Left kidney (tissue), 2 donors: ENCODE results near the gene PKNOX1. TPM values are rescaled to one million over a fixed set of nuclear protein-coding genes. Genes with fewer than 3 reads are reported as not detected.
A peak's percentile ranks its signal among the peaks of the same experiment; 100 is the strongest.
"Not testable (repeated sequence)": the region's sequence is repeated elsewhere in the genome, so short reads cannot be mapped to it uniquely, and the experiment has no call there.

Source experiments
- DNase-seq: peaks from one replicate; pipeline ENCODE4 v3.0.0-alpha.2; 2013
- polyA plus RNA-seq: library from polyadenylated mRNA; unstranded; fragments of 120-200 nt; gene quantifications from one replicate; pipeline ENCODE4 v1.2.1, GENCODE V29; 2013; ENCODE audit not compliant: insufficient read length

PKNOX1 gene
- polyA plus RNA-seq, 1 donor, result 31.6 TPM

DNA sequence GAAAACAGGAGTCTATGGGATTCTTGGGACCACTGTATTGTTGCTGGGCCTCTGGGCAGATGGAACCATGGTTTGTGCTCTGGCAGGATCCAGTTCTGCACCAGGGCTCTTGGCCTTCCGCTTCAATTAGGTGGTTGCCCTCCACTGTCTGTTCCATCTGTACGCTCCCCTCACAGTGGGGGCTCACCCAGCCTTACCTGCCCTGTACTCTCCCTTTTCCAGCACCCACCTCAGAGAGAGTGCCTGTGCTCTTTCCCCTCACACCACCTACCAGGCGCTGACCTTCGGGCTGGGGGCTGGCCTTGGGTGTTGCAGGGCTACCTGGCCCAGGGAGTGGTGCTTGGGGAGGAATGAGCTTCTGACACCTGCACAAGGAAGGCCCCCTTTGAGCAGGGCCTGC lies 7.5 kb downstream of the PKNOX1 start:
- no peak for DNase-seq

DNA sequence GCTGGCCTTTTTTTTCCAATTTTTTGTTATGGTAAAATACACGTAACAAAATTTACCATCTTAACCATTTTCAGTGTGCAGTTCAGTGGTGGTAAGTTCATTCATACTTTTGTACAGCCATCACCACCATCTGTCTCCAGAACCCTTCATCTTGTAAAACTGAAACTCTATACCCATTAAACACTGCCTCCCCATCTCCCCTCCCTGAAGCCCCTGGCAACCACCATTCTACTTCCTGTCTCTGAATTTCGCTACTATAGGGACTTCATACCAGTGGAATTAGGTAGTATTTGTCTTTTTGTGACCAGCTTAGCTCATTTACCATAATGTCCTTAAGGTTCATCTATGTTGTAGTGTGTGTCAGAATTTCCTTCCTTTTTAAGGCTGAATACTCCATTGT lies 8.7 kb downstream of the PKNOX1 start:
- no peak for DNase-seq

DNA sequence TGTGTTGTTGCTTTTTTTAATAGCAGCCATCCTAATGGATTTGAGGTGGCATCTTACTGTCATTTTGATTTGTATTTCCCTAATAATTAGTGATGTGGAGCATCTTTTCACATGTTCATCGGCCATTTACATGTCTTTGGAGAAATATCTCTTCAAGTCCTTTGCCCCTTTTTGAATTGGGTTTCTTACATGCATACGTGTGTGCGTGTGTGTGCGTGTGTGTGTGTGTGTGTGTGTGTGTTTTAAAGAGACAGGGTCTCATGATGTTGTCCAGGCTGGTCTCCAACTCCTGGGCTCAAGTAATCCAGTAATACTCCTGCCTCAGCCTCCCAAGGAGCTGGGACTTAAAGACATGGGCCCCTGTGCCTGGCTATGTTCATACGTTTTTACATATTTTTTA lies 9.5 kb downstream of the PKNOX1 start:
- DNase-seq, result no peak

DNA sequence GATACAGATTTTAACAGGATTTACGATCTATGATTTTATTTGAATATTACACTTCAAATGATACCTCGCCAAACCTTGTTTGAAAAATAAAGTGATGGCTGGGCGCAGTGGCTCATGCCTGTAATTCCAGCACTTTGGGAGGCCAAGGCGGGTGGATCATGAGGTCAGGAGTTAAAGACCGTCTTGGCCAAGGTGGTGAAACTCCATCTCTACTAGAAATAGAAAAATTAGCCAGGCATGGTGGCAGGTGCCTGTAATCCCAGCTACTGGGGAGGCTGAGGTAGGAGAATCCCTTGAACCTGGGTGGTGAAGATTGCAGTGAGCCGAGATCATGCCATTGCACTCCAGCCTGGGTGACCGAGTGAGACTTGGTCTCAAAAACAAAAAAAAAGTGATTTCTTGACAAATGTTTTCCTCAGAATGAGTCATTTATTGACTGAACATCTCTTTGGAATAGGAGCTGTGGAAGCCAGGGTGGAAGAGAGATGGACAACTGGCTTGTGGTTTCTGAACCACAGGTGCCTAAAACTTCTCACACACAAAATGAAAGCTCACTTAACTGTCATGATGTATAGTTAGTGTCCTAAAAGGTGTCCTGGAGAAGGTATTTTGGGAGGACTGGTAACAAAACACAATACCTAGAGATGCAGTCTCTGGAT lies 11.9 kb downstream of the PKNOX1 start:
- DNase-seq, result no peak

DNA sequence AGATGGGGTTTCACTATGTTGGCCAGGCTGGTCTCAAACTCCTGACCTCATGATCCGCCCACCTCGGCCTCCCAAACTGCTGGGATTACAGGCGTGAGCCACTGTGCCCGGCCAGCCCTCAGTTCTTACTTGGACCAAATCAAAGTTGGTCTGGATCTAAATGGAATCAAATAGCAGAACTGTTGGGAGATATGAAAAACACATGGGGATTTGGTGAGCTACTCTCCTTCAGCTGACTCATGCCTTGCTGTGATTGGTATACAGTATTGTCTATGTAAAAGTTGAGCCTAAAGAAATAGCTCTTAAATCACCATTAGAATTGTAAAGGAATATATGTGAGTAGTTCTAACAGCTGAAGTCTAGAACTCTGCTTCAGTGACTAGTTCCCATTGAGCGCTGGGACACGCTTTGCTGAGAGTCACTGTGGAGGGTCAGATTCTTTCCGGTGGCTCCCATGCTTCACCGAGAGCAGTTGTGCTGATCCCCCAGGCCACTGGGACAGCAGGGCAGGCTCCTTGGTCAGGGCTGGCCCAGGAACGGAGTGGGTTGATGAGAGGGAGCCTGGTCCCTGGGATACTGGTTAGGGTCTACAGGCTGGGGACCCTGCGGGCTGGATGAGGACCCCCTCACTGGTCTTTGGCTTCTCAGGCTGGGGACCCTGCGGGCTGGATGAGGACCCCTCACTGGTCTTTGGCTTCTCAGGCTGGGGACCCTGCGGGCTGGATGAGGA lies 14.0 kb downstream of the PKNOX1 start:
- DNase-seq, result no peak

DNA sequence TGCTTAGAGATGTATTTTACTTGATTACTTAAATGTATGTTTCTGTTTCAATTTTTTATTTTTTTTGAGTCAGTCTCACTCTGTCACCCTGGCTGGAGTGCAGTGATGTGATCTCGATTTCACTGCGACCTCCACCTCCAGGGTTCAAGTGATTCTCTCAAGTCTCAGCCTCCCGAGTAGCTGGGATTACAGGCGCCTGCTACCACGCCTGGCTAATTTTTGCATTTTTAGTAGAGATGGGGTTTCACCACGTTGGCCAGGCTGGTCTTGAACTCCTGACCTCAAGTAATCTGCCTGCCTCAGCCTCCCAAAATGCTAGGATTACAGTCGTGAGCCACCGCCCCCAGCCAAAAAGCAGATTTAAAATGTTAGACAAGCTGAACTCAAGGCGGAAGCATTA lies 15.0 kb downstream of the PKNOX1 start:
- not testable (repeated sequence) for DNase-seq

DNA sequence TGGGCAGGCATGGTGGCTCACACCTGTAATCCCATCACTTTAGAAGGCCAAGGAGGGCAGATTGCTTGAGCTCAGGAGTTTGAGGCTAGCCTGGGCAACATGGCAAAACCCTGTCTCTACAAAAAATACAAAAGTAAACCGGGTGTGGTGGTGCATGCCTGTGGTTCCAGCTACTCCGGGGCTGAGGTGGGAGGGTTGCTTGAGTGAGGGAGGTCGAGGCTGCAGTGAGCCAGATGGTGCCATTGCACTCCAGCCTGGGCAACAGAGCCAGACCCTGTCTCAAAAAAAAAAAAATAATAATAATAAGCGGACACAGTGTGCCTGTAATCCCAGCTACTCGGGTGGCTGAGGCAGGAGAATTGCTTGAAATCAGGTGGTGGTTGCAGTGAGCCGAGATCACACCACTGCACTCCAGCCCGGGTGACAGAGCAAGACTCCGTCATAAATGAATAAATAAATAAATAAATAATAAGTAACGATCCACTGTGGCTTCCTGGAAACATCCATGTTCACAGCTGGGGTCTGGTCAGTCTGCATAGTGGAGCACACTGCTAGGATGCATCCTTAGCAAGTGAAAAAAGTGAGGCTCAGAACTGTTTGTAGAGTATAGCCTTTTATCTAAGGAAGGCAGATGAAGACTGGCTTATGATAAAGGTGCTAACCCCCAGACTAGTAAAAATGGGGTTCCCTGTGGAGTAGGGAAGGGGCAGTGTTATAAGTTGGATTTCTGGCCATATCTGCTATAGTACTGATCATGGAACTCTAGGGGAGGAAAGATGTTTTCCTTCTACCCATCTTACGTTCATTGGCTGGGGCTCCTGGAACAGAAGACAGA lies 15.7 kb downstream of the PKNOX1 start:
- DNase-seq, result no peak

DNA sequence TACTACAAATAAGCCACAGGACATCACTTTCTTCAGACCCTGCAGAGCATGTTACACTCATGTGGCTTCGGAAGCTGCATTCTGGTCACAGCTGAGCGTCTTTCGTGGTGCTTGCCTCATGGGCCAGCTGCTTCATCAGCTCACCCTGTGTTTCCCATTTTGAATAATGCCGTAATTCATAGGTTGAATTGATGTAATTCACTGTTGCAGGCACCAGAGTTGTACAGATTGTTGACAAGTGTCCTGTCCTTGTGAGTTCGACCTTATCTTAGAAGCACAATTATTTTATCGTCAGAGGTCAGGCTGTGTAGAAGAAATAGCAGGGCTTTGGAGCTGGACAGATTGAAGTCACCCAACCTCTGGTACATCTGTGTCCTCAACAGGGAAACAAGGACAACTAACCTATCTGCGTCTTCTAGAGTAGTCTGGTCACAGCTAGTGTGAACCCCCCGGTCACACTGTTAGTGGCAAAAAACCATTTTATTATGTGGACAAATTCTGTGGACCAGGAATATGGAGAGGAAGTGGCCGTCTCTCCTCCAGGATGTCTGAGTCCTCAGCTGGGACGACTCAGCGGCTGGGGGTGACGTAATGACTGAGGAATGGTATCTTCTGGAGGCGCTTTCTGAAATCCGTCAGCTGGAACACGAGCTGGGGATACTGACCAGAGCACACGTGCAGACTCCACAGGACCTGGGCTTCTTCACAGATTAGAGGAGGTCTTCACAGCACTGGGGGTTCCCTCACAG lies 17.8 kb downstream of the PKNOX1 start:
- peak; percentile 82 for DNase-seq

DNA sequence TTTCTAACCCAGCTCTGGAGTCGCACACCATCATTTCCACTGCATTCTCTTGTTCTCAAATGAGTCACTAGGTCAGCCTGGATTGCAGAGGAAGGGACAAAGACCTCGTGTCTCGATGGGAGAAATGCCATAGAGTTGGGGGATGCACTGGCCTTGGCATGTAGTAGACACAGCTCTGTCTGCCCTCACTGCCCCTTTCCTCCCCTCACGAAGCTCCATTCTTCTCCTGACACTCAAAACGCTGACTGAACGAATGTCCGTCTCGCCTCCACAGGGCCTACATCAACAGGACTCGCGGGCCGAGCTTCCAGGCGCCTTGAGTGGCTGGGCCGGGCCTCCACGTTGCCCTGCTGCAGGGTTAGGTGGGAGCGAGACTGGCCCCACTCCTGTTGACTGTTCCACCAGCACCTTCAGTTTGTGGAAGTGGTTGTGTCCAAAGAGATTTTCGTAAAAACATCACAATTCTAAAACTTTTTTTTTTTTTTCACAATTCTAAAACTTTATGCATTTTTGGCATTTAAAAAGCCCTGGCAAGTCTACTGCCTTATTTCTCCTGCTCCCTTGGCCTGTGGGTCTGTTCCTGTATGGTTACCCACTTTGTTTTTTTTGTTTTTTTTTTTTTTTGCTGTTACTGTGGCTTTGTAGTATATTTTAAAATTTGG lies 18.8 kb downstream of the PKNOX1 start:
- no peak for DNase-seq

DNA sequence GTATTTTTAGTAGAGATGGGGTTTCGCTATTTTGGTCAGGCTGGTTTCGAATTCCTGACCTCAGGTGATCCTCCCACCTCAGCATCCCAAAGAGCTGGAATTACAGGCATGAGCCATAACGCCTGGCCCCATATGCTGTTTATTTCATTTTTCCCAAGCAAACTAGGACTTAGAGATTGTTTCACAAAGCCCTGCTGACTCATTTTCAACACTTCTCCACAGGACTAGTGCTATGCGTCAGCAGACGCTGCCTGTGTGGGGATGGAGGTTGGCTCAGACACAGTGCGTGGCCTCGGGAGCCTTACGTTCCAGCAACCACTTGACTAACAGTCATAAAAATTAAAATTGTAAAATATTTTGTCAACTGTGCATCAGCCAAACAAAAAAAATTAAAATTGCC lies 22.7 kb downstream of the PKNOX1 start:
- DNase-seq, result no peak

DNA sequence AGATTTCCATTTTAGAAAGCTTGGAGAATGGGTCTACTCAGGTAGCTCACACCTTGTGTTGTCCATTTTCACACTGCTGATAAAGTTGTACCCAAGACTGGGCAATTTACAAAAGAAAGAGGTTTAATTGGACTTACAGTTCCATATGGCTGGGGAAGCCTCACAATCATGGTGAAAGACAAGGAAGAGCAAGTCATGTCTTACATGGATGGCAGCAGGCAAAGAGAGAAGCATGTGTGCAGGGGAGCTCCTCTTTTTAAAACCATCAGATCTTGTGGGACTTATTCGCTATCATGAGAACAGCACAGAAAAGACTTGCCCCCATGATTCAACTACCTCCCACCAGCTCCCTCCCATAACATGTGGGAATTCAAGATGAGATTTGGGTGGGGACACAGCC lies 23.6 kb downstream of the PKNOX1 start:
- not testable (repeated sequence) for DNase-seq

DNA sequence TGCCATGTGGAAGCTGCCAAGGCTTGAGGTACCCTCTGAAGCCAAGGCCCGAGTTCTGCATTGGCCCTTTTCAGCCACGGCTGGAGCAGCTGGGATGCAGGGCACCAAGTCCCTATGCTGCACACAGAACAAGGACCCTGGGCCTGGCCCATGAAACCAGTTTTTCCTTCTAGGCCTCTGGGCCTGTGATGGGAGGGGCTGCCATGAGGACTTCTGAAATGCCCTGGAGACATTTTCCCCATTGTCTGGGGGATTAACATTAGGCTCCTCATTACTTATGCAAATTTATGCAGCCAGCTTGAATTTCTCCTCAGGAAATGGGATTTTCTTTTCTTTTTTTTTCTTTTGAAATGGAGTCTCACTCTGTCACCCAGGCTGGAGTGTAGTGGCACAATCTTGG lies 24.8 kb downstream of the PKNOX1 start:
- not testable (repeated sequence) for DNase-seq

DNA sequence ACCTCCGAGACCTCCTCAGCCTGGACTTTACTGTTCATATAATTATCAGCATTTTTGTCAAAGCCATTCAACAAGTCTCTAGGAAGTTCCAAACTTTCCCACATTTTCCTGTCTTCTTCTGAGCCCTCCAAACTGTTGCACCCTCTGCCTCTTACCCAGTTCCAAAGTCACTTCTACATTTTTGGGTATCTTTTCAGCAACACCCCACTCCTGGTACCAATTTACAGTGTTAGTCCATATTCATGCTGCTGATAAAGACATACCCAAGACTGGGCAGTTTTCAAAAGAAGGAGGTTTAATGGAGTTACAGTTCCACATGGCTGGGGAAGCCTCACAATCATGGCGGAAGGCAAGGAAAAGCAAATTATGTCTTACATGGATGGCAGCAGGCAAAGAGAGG lies 25.7 kb downstream of the PKNOX1 start:
- not testable (repeated sequence) for DNase-seq

DNA sequence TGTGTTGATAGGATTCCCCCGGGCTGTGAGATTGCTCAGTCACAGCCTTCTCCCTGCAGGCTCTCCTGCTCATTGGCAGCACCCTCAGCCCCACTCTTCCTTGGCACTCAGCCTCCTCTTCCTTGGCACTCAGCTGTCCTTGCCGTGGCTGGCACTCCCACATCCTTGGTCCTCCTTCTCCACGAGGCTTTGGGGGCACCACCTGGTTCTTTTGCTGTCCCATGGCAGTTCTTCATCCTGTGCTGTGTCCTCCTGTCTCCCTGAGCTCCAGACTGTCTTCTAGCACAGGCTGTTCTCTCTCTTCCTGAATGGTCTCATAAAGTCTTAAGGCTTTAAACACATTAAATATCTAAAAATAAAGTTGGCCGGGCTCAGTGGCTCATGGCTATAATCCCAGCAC lies 27.0 kb downstream of the PKNOX1 start:
- DNase-seq, result no peak

DNA sequence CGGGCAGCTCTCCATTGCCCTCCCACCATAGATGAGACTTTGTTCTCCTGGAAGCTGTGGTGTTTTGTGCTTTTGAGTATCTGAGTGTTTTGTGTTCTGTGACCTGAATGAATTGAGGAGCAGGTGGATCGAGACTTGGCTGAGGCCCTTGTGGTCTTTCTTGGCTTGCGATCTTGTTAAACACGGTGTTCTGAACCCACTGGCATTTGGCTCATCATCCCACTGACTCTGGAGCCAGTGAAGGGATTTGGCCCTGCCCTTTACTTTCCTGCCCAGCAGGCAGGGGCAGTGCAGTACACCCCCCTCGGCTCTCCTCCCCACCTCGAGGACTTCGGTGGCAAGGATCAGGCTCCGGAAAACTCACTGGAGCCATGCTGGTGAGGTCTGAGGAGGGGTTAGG lies 30.6 kb downstream of the PKNOX1 start:
- no peak for DNase-seq

DNA sequence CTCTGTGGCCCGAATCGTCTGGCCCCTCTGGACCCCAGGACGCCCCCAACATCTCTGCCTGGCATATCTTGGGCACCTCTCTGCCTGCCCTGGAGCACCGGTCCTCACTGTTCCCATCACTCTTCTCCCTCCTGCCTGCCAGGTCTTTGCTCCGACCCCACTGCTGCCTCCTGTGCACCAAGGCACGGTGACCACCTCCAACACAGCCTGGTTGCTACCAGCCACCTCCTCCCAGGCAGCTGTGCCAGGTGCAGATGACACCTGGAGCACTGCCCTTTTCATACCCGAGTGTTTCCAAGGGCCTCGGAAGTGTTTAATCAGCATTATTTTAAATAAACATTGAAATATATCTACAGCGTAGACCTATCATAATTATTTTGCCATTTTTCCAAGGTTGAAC lies 31.3 kb downstream of the PKNOX1 start:
- DNase-seq, result no peak

DNA sequence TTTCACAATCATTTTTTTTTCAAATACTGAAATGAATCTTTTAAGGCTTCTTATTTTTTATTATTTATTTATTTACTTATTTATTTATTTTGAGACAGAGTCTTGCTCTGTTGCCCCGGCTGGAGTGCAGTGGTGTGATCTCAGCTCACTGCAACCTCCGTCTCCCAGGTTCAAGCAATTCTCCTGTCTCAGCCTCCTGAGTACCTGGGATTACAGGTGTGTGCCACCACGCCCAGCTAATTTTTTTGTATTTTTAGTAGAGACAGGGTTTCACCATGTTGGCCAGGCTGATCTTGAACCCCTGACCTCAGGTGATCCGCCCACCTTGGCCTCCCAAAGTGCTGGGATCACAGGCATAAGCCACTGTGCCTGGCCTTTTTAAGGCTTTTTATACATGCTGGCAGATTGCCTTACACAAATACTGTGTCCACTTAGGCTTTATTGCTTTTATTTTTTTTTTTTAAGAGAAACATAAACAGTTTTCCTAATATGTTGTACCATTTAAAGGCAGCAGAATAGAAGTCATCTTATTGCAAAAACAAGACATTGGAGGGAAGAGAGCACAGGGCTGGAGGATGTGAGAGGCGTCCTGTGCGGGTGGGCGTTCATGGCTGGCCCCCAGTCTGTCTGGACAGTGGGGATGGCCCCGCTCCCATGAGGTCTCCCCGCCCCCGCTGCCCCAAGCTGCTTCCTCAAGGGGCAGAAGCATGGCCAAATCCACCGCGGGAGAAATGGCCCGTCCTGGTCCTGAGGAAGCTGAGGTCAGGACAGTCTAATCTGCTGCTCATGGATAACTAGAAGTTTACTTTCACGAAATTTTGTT lies 31.9 kb downstream of the PKNOX1 start:
- not testable (repeated sequence) for DNase-seq

DNA sequence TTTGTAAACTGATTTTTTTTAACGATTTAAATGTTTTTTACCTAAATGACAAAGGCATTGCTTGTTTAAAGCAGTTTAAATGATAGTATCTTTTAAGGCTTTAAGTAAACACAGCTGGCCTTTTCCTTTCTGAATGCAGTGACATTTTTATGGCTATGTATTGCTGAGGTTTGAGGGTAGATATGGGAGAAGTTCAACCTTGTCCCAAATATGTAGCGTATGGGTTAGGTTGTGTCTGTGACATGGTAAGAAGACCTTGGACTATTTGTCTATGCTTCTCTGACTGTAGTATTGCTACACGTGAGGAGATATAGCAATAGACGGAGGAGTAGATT lies 32.5 kb downstream of the PKNOX1 start:
- DNase-seq, result no peak

DNA sequence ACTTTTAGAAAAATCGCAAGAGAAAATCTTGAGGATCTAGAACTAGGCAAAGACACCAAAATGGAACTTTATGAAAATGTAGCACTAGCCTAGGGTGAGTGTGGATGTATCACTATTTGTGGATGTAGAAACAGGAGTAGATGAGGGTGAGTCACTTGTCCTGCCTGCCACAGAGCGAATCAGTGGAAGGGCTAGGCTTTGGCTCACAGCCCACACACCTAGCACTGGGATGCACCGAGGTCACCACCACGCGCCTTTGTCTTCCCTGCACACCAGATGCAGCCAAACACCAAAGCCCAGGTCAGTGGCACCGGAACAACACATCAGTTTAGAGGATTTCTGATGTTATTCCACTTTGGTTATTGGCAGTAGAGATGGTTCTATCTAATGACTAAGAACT lies 38.2 kb downstream of the PKNOX1 start:
- no peak for DNase-seq

DNA sequence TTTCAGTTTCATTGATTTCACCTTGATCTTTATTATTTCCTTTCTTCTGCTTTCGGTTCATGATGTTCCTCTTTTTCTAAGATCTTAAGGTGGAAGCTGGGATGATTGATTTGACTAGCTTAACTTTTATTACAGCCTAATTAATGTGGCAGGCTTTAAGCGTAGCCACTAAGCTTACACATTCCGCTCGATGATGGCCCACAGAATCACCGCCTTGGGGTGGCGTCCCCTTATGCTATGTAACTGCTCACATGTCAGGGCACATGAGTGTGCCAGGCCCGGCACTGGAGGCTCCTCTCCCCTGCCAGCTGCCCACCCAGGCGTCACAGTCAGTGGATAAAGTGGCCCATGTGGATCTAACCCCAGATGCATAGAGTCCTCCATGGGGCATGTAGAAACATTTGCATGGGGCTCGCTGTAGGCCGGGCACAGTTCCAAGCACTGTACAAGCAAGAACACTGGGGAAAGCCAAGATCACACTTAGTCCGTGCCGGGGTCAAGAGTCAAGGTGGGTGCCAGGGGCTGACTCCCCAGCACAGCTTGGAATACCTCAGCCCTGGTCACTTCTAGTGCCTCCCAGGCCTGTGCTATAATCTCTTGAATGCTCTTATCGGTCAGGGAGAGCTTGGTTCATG lies 41.7 kb downstream of the PKNOX1 start:
- DNase-seq, result no peak

DNA sequence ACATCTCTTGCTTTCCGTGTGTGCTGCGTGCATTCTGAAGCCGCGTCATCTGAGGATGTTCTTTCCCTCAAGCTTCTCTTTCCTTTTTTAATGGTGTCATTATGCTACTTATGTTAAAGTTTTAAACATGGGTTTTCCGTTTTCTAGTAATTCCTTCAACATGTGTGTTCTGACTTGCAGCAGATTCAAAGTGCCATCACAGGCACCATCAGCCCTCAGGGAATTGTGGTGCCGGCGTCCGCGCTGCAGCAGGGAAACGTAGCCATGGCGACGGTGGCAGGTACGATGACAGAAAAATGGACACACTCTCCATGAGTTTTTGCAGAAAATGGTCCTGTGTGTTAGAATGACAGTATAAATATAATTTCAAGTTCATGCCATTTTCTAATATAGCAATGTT lies 42.4 kb downstream of the PKNOX1 start:
- DNase-seq, result no peak
